Smooth muscle cell (in vitro differentiated cells): ENCODE results near the gene FRZB. TPM values are rescaled to one million over a fixed set of nuclear protein-coding genes. Genes with fewer than 3 reads are reported as not detected.

Source experiments
- DNase-seq: peaks from one replicate; lab custom pipeline; 2025; ENCODE audit not compliant: unreplicated experiment; lab: John Stamatoyannopoulos, UW
- H2AFZ ChIP-seq: fragments of 200-600 bp; sonication (generic); 2 replicates; pipeline ENCODE4 v1.6.0; 2016; ENCODE audit warnings: antibody characterized with exemption, low read depth, mild to moderate bottlenecking
- H3F3A ChIP-seq: fragments of 200-600 bp; sonication (generic); 2 replicates; pipeline ENCODE4 v1.6.0; 2017; ENCODE audit warnings: antibody characterized with exemption, low read depth
- H3K27ac ChIP-seq: fragments of 200-600 bp; sonication (generic); 2 replicates; pipeline ENCODE4 v1.5.1; 2016; ENCODE audit warnings: low read depth, mild to moderate bottlenecking
- H3K27me3 ChIP-seq: fragments of 200-600 bp; sonication (generic); 2 replicates; pipeline ENCODE4 v1.6.1; 2016; ENCODE audit warnings: low read depth, mild to moderate bottlenecking
- H3K36me3 ChIP-seq: fragments of 200-600 bp; sonication (generic); 2 replicates; pipeline ENCODE4 v1.5.1; 2016; ENCODE audit warnings: low read depth
- H3K4me1 ChIP-seq: fragments of 200-600 bp; sonication (generic); 2 replicates; pipeline ENCODE4 v1.5.1; 2016; ENCODE audit warnings: low read depth
- H3K4me2 ChIP-seq: fragments of 200-600 bp; sonication (generic); 2 replicates; pipeline ENCODE4 v1.6.0; 2016; ENCODE audit warnings: mild to moderate bottlenecking
- H3K4me3 ChIP-seq: fragments of 200-600 bp; sonication (generic); 2 replicates; pipeline ENCODE4 v1.5.1; 2016; ENCODE audit warnings: mild to moderate bottlenecking
- H3K79me2 ChIP-seq: fragments of 200-600 bp; sonication (generic); 2 replicates; pipeline ENCODE4 v1.6.0; 2016; ENCODE audit warnings: low read depth, mild to moderate bottlenecking
- H3K9ac ChIP-seq: fragments of 200-600 bp; sonication (generic); 2 replicates; pipeline ENCODE4 v1.6.0; 2016; ENCODE audit warnings: low read depth
- H3K9me3 ChIP-seq: fragments of 200-600 bp; sonication (generic); replicated peaks from 2 replicates; pipeline ENCODE4 v1.5.1; 2016; ENCODE audit warnings: low read depth
- H4K20me1 ChIP-seq: fragments of 200-600 bp; sonication (generic); 2 replicates; pipeline ENCODE4 v1.6.0; 2016; ENCODE audit warnings: low read depth
- WGBS: methylation state at CpG from one replicate; pipeline ENCODE4 v1.1.7; 2016; ENCODE audit warnings: low lambda C conversion rate; 5-methylcytosine and 5-hydroxymethylcytosine counted together
- polyA plus RNA-seq: library from polyadenylated mRNA; unstranded; fragments of >200 nt; fragmentation: Nextera tagmentation; extraction: Ambion mirVana; gene quantifications from 2 replicates; pipeline ENCODE4 v1.2.1, GENCODE V29; 2016
- small RNA-seq: library from RNA; depleted of rRNA; stranded (forward); fragments of <200 nt; gene quantifications from one replicate; pipeline ENCODE3, GENCODE V24; 2014
- total RNA-seq: library from RNA; depleted of rRNA; stranded (reverse); fragments of >200 nt; gene quantifications from 2 replicates; pipeline ENCODE4 v1.2.3, GENCODE V29; 2014
- TF ChIP-seq, protein P1 (sequence below): fragments of 200-600 bp; sonication (generic); IDR thresholded peaks from 2 replicates; pipeline ENCODE4 v1.5.1; 2017; ENCODE audit warnings: borderline replicate concordance, mild to moderate bottlenecking, antibody characterized with exemption; ENCODE audit not compliant: insufficient read depth, poor library complexity, severe bottlenecking

Gene FRZB
- total and polyA plus RNA-seq, 2 experiments from 2014 or later, result 11.2 to 33.5 TPM

DNA sequence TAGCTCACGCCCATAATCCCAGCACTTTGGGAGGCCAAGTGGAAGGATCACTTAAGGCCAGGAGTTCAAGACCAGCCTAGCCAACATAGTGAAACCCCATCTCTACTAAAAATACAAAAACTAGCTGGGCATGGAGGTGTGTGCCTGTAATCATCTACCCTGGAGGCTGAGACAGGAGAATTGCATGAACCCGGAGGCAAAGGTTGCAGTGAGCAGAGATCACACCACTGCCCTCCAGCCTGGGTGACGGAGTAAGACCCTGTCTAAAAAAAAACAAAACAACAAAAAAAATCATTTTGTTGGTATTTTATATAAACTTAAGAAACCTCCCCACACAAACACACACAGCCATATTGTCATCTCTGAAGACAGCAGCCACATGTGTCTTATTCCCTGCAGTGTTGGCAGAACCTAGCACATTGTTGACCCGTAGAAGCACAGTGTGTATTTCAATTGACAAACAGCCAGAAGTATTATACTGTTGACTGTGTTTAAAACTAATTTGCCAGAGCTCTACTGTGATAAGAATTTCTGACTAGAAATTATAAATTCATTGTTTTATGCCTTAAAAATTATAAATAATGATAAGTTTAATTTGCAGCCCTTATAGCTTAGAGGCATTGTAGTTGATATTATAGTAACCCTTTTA is 82.3 kb downstream of the FRZB start:
- Histone ChIP-seq H3K27me3 (no peaks in the 10 kb centered on the region), H3F3A (no peaks in the 10 kb centered on the region), H3K36me3 (peaks cover 7% of the 10 kb centered on the region), H3K79me2 (no peaks in the 10 kb centered on the region), H3K4me1 (no peaks in the 10 kb centered on the region), H3K27ac (no peak overlapping the region), H2AFZ (no peak overlapping the region), H3K9me3 (no peaks in the 10 kb centered on the region), H3K4me3 (no peak overlapping the region), H3K4me2 (no peak overlapping the region), H3K9ac (no peak overlapping the region), H4K20me1 (no peaks in the 10 kb centered on the region)
- 95% methylated on average over 4 of the region's 4 CpGs for WGBS
- TF ChIP-seq, protein P1, sequence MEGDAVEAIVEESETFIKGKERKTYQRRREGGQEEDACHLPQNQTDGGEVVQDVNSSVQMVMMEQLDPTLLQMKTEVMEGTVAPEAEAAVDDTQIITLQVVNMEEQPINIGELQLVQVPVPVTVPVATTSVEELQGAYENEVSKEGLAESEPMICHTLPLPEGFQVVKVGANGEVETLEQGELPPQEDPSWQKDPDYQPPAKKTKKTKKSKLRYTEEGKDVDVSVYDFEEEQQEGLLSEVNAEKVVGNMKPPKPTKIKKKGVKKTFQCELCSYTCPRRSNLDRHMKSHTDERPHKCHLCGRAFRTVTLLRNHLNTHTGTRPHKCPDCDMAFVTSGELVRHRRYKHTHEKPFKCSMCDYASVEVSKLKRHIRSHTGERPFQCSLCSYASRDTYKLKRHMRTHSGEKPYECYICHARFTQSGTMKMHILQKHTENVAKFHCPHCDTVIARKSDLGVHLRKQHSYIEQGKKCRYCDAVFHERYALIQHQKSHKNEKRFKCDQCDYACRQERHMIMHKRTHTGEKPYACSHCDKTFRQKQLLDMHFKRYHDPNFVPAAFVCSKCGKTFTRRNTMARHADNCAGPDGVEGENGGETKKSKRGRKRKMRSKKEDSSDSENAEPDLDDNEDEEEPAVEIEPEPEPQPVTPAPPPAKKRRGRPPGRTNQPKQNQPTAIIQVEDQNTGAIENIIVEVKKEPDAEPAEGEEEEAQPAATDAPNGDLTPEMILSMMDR, result no peak
- no peak for DNase-seq

Small RNAs within 50 kb of the gene (small RNA-seq; reads per million reads assigned to genes)
- gene RF00019 (not detected), gene RNU6-1122P (not detected)

Other genes with a start within 250 kb of the FRZB start
- 93.0 and 135 TPM in 2 replicates for gene DNAJC10, start 150.4 kb downstream of the FRZB start, total RNA-seq
- gene DNAJC10, start 150.4 kb downstream of the FRZB start, polyA plus RNA-seq, result 61.2 and 77.4 TPM in 2 replicates
- gene NCKAP1, start 171.8 kb upstream of the FRZB start, total RNA-seq, result 209 and 210 TPM in 2 replicates
- 54.2 and 60.4 TPM in 2 replicates for gene NCKAP1, start 171.8 kb upstream of the FRZB start, polyA plus RNA-seq
- 1.2 and 1.3 TPM in 2 replicates for gene DUSP19, start 212.1 kb upstream of the FRZB start, total RNA-seq
- gene DUSP19, start 212.1 kb upstream of the FRZB start, polyA plus RNA-seq, result 0.47 and 0.70 TPM in 2 replicates